H1 (cell line): ENCODE data around the gene OTOP3. TPM values are rescaled to one million over a fixed set of nuclear protein-coding genes. Genes with fewer than 3 reads are reported as not detected.

Experiments used
- GTF2F1 ChIP-seq: IDR thresholded peaks from 2 replicates; pipeline ENCODE4 v1.6.1; 2012; ENCODE audit warnings: low read depth, low read length, improper control_type of control experiment, borderline replicate concordance
- RXRA ChIP-seq: IDR thresholded peaks from 2 replicates; pipeline ENCODE4 v1.6.1; 2011; ENCODE audit warnings: low read depth, mild to moderate bottlenecking, low read length, moderate library complexity; ENCODE audit not compliant: insufficient read depth
- SIX5 ChIP-seq: IDR thresholded peaks from 2 replicates; pipeline ENCODE4 v1.6.1; 2011; ENCODE audit warnings: mild to moderate bottlenecking, low read depth, low read length
- polyA plus RNA-seq, 7 experiments: library from polyadenylated mRNA; depleted of rRNA in 3 of 7; stranded (reverse) in 5 of 7; unstranded in 2 of 7; fragments of >200 nt in 5 of 7; fragments of 200-250 nt in 2 of 7; gene quantifications; 1 replicate in 5 of 7; 2 replicates in 1 of 7; 4 replicates in 1 of 7; pipeline versions ENCODE4 v1.2.1 to v1.2.3, GENCODE V29; 2011 to 2013; ENCODE audit warnings: missing spikeins in 2 of 7, mixed read lengths in 2 of 7
- total RNA-seq: library from RNA; stranded (reverse); fragmentation: NEBNext Ultra II Directional; extraction: Animal tissue kit (Norgen Biotek cat#: 25700); gene quantifications from 2 replicates; pipeline ENCODE4 v1.2.1, GENCODE V29; 2021
- TF ChIP-seq, protein P1 (sequence below): fragments of 300-600 bp; sonication (generic); IDR thresholded peaks from 2 replicates; pipeline ENCODE4 v1.7.1; 2012; ENCODE audit warnings: low read length, moderate library complexity, mild to moderate bottlenecking, inconsistent platforms; ENCODE audit not compliant: insufficient replicate concordance

OTOP3 gene
- total and polyA plus RNA-seq, 2 of the 8 experiments (the other 6 are each of a cell fraction or from before 2014, with no cell fraction given): 0.05 TPM; not detected in 1

DNA sequence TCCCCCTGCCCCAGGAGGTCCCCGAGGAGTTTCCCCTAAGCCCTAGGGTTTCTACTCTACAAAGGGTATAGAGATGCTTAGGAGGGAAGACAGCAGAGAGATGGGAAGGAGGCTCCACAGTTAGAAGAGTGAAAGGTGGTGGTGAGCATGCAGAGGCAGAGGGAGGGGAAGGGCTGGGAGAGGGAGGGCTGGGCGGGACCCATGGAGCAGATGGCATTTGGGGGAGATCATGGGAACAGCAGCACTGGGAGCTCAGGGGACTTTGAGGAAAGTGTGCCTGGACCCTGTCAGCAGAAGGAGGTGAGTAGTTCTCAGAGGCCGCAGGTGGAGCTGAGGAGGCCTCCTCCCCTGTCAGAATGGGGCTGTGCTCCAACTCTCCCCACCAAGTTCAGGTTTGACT lies 650 bp upstream of the OTOP3 start (continued):
- TF ChIP-seq, protein P1, sequence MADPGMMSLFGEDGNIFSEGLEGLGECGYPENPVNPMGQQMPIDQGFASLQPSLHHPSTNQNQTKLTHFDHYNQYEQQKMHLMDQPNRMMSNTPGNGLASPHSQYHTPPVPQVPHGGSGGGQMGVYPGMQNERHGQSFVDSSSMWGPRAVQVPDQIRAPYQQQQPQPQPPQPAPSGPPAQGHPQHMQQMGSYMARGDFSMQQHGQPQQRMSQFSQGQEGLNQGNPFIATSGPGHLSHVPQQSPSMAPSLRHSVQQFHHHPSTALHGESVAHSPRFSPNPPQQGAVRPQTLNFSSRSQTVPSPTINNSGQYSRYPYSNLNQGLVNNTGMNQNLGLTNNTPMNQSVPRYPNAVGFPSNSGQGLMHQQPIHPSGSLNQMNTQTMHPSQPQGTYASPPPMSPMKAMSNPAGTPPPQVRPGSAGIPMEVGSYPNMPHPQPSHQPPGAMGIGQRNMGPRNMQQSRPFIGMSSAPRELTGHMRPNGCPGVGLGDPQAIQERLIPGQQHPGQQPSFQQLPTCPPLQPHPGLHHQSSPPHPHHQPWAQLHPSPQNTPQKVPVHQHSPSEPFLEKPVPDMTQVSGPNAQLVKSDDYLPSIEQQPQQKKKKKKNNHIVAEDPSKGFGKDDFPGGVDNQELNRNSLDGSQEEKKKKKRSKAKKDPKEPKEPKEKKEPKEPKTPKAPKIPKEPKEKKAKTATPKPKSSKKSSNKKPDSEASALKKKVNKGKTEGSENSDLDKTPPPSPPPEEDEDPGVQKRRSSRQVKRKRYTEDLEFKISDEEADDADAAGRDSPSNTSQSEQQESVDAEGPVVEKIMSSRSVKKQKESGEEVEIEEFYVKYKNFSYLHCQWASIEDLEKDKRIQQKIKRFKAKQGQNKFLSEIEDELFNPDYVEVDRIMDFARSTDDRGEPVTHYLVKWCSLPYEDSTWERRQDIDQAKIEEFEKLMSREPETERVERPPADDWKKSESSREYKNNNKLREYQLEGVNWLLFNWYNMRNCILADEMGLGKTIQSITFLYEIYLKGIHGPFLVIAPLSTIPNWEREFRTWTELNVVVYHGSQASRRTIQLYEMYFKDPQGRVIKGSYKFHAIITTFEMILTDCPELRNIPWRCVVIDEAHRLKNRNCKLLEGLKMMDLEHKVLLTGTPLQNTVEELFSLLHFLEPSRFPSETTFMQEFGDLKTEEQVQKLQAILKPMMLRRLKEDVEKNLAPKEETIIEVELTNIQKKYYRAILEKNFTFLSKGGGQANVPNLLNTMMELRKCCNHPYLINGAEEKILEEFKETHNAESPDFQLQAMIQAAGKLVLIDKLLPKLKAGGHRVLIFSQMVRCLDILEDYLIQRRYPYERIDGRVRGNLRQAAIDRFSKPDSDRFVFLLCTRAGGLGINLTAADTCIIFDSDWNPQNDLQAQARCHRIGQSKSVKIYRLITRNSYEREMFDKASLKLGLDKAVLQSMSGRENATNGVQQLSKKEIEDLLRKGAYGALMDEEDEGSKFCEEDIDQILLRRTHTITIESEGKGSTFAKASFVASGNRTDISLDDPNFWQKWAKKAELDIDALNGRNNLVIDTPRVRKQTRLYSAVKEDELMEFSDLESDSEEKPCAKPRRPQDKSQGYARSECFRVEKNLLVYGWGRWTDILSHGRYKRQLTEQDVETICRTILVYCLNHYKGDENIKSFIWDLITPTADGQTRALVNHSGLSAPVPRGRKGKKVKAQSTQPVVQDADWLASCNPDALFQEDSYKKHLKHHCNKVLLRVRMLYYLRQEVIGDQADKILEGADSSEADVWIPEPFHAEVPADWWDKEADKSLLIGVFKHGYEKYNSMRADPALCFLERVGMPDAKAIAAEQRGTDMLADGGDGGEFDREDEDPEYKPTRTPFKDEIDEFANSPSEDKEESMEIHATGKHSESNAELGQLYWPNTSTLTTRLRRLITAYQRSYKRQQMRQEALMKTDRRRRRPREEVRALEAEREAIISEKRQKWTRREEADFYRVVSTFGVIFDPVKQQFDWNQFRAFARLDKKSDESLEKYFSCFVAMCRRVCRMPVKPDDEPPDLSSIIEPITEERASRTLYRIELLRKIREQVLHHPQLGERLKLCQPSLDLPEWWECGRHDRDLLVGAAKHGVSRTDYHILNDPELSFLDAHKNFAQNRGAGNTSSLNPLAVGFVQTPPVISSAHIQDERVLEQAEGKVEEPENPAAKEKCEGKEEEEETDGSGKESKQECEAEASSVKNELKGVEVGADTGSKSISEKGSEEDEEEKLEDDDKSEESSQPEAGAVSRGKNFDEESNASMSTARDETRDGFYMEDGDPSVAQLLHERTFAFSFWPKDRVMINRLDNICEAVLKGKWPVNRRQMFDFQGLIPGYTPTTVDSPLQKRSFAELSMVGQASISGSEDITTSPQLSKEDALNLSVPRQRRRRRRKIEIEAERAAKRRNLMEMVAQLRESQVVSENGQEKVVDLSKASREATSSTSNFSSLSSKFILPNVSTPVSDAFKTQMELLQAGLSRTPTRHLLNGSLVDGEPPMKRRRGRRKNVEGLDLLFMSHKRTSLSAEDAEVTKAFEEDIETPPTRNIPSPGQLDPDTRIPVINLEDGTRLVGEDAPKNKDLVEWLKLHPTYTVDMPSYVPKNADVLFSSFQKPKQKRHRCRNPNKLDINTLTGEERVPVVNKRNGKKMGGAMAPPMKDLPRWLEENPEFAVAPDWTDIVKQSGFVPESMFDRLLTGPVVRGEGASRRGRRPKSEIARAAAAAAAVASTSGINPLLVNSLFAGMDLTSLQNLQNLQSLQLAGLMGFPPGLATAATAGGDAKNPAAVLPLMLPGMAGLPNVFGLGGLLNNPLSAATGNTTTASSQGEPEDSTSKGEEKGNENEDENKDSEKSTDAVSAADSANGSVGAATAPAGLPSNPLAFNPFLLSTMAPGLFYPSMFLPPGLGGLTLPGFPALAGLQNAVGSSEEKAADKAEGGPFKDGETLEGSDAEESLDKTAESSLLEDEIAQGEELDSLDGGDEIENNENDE: no peak
- TF ChIP-seq RXRA: no peak
- TF ChIP-seq GTF2F1: no peak
- no peak for TF ChIP-seq SIX5
